Adrenal gland (tissue), 5 donors: ENCODE data around the gene SMIM38.

Experiments
- CTCF ChIP-seq, 6 experiments: fragments of 450-650 bp in 4 of 6; fragments of 200-600 bp in 2 of 6; sonication (generic) in 1 of 6; IDR thresholded peaks; 1 replicate in 5 of 6; 2 replicates in 1 of 6; pipeline versions ENCODE4 v1.5.1 to v1.8.0; 2016 to 2021; ENCODE audit warnings: antibody characterized with exemption in 6 of 6, mild to moderate bottlenecking in 2 of 6, moderate library complexity in 1 of 6
- POLR2A ChIP-seq, 2 donors: fragments of 450-650 bp; IDR thresholded peaks; one replicate each; pipeline ENCODE4 v1.6.1; 2017; ENCODE audit warnings: antibody characterized with exemption in 2 of 2, mild to moderate bottlenecking in 2 of 2, moderate library complexity in 1 of 2
- donor health status: DM: no; HTN: no; CAD: no.

DNA sequence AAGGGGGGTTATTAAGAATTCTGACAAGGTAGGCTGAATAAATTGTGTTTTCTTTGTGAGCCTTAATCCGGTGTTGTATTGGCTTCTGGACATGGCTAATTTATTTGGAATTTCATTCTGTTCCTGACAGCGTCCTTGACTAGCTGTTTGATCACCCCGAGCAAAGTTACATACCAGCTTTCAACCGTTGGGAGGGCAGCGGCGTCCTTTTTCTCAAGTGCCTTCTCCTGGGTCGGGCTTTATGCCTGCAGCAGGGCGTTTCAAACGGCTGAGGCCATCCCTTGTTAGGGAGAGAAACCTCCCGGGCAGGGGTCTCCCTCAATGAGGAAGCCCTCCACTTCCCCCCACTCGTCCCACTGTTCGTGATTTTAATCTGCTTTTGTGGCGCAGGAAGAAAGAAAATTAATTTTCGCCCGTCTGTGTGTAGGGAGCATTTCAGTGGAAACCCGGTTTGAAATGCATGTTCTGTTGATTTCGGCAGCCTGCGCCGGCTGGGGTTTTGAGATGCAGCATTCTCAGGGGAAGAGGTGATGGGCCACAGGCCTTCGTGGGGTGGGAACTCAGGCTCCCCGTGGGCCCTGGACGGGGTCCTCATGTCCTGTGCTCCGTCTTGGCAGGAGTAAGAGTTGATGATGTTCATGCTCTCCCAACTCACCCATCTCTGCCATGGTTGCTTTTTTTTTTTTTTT lies 2.9 kb upstream of the SMIM38 start:
- no peak for TF ChIP-seq CTCF (IDR thresholded peaks at IDR 0.05)
- no peak for TF ChIP-seq POLR2A (IDR thresholded peaks at IDR 0.05)
